Prostate gland (tissue), 2 donors: ENCODE data around the gene PNMA6A. TPM values are rescaled to one million over a fixed set of nuclear protein-coding genes. Genes with fewer than 3 reads are reported as not detected.
"Not testable (repeated sequence)": the region's sequence is repeated elsewhere in the genome, so short reads cannot be mapped to it uniquely, and the experiment has no call there.

Source experiments
- DNase-seq: peaks from one replicate; pipeline ENCODE4 v3.0.0-alpha.2; 2019; ENCODE audit warnings: low spot score
- H3K27ac ChIP-seq, 2 donors: fragments of 200-600 bp; sonication (generic); 2 replicates each; pipeline ENCODE4 v1.5.1; 2017 to 2019
- H3K27me3 ChIP-seq: fragments of 200-600 bp; sonication (generic); replicated peaks from 2 replicates; pipeline ENCODE4 v1.5.1; 2019; ENCODE audit not compliant: insufficient read depth
- H3K36me3 ChIP-seq, 2 donors: fragments of 200-600 bp; sonication (generic); 1 replicate in 1 of 2; 2 replicates in 1 of 2; pipeline versions ENCODE4 v1.5.1 to v1.8.1; 2017 to 2019
- H3K4me1 ChIP-seq: fragments of 200-600 bp; sonication (generic); replicated peaks from 2 replicates; pipeline ENCODE4 v1.5.1; 2019
- H3K4me3 ChIP-seq, 2 donors: fragments of 200-600 bp; sonication (generic); 2 replicates each; pipeline ENCODE4 v1.5.1; 2017 to 2019
- H3K9me3 ChIP-seq: fragments of 200-600 bp; sonication (generic); 2 replicates; pipeline ENCODE4 v1.5.1; 2017
- CTCF ChIP-seq, 4 experiments: fragments of 200-600 bp in 2 of 4; fragments of 450-650 bp in 2 of 4; sonication (generic) in 2 of 4; IDR thresholded peaks; 1 replicate in 3 of 4; 2 replicates in 1 of 4; pipeline ENCODE4 v1.5.1; 2016 to 2019; ENCODE audit warnings: antibody characterized with exemption in 4 of 4, mild to moderate bottlenecking in 2 of 4, moderate library complexity in 2 of 4
- POLR2A ChIP-seq: fragments of 450-650 bp; IDR thresholded peaks from one replicate; pipeline ENCODE4 v1.6.1; 2016; ENCODE audit warnings: antibody characterized with exemption, mild to moderate bottlenecking
- POLR2AphosphoS5 ChIP-seq: sonication (generic); formaldehyde crosslinking; IDR thresholded peaks from one replicate; pipeline ENCODE4 v1.6.1; 2017; ENCODE audit warnings: antibody characterized with exemption
- WGBS: methylation state at CpG from one replicate; pipeline ENCODE4 v1.1.5; 2018; 5-methylcytosine and 5-hydroxymethylcytosine counted together
- intact Hi-C: fragments of 100-400 bp; cut with DNase I; formaldehyde crosslinking; loops from one replicate; pipeline ENCODE4 v1.14.2; 2022
- total RNA-seq, 2 donors: library from RNA; depleted of rRNA; stranded (reverse); fragments of >200 nt; gene quantifications; one replicate each; pipeline ENCODE4 v1.1.0, GENCODE V29; 2016

PNMA6A gene
- total RNA-seq = 1 to 10 TPM in 1 of 2 donors, under 1 TPM in 1; 0.14 to 5.1 TPM

GRCh38 chrX:153071909-153072583 is at the start of gene PNMA6A:
Gene PNMA6A, plus strand, starts transcription at chrX:153072454. Its CDS starts 609 bp downstream, at chrX:153073063.
- H3K27me3 ChIP-seq, H3K27ac ChIP-seq, intact Hi-C loops, H3K9me3 ChIP-seq, H3K4me3 ChIP-seq, H3K36me3 ChIP-seq, H3K4me1 ChIP-seq, DNase-seq: not testable (repeated sequence)
- no CpG with 5 or more reads among the region's 76 CpGs for WGBS

GRCh38 chrX:153026501-153026900 is 45.8 kb upstream of the PNMA6A start:
- H3K9me3 ChIP-seq, H3K4me1 ChIP-seq, H3K27ac ChIP-seq, H3K36me3 ChIP-seq, H3K4me3 ChIP-seq, DNase-seq, H3K27me3 ChIP-seq, intact Hi-C loops: not testable (repeated sequence)
- WGBS = 52% methylated on average over 2 of the region's 2 CpGs

GRCh38 chrX:153028487-153028886 is 43.8 kb upstream of the PNMA6A start:
- H3K36me3 ChIP-seq, H3K4me1 ChIP-seq, H3K27ac ChIP-seq, H3K4me3 ChIP-seq, DNase-seq, H3K9me3 ChIP-seq, H3K27me3 ChIP-seq, intact Hi-C loops: not testable (repeated sequence)
- 92% methylated on average over 1 of the region's 11 CpGs for WGBS

- no peak for DNase-seq
- 45% methylated on average over 2 of the region's 2 CpGs for WGBS
- TF ChIP-seq POLR2A (no peak), POLR2AphosphoS5 (no peak), CTCF (IDR thresholded peaks at IDR 0.05) (no peak)
These were observed 43.1 kb upstream of the PNMA6A start for GRCh38 chrX:153029162-153029561.

GRCh38 chrX:153029875-153030274 is 42.4 kb upstream of the PNMA6A start:
- H3K27ac ChIP-seq = no peak overlapping the region
- H3K4me1 ChIP-seq = no peaks in the 10 kb centered on the region
- no peaks in the 10 kb centered on the region for H3K36me3 ChIP-seq
- no peaks in the 10 kb centered on the region for H3K27me3 ChIP-seq
- H3K9me3 ChIP-seq = no peaks in the 10 kb centered on the region
- TF ChIP-seq POLR2A (no peak), CTCF (IDR thresholded peaks at IDR 0.05) (no peak), POLR2AphosphoS5 (no peak)
- no CpG with 5 or more reads among the region's 11 CpGs for WGBS
- no peak overlapping the region for H3K4me3 ChIP-seq
- no peak for DNase-seq
- intact Hi-C loops = loop anchor here (10.0 kb wide), 1 partner anchor 475 kb away; no protein-coding TSS in a partner anchor

More at GRCh38 chrX:153029162-153029561, 43.1 kb upstream of the PNMA6A start:
- no peak overlapping the region for H3K27ac ChIP-seq
- H3K36me3 ChIP-seq = no peaks in the 10 kb centered on the region
- intact Hi-C loops = no loop called here
- H3K9me3 ChIP-seq = no peaks in the 10 kb centered on the region
- no peaks in the 10 kb centered on the region for H3K27me3 ChIP-seq
- H3K4me3 ChIP-seq = no peak overlapping the region
- no peaks in the 10 kb centered on the region for H3K4me1 ChIP-seq

- intact Hi-C loops = loop anchor here (10.0 kb wide), 1 partner anchor 474 kb away; no protein-coding TSS in a partner anchor
These were observed 41.5 kb upstream of the PNMA6A start for GRCh38 chrX:153030801-153031200.

More at GRCh38 chrX:153030801-153031200, 41.5 kb upstream of the PNMA6A start:
- no peak for DNase-seq
- H3K9me3 ChIP-seq = no peaks in the 10 kb centered on the region
- H3K27ac ChIP-seq = no peak overlapping the region
- H3K4me3 ChIP-seq = no peak overlapping the region
- 100% methylated on average over 1 of the region's 12 CpGs for WGBS
- H3K4me1 ChIP-seq = no peaks in the 10 kb centered on the region
- TF ChIP-seq CTCF (IDR thresholded peaks at IDR 0.05) (no peak), POLR2AphosphoS5 (no peak), POLR2A (no peak)
- H3K27me3 ChIP-seq = no peaks in the 10 kb centered on the region
- H3K36me3 ChIP-seq = no peaks in the 10 kb centered on the region
